Measurements from ENCODE around the gene MED29.

DNA sequence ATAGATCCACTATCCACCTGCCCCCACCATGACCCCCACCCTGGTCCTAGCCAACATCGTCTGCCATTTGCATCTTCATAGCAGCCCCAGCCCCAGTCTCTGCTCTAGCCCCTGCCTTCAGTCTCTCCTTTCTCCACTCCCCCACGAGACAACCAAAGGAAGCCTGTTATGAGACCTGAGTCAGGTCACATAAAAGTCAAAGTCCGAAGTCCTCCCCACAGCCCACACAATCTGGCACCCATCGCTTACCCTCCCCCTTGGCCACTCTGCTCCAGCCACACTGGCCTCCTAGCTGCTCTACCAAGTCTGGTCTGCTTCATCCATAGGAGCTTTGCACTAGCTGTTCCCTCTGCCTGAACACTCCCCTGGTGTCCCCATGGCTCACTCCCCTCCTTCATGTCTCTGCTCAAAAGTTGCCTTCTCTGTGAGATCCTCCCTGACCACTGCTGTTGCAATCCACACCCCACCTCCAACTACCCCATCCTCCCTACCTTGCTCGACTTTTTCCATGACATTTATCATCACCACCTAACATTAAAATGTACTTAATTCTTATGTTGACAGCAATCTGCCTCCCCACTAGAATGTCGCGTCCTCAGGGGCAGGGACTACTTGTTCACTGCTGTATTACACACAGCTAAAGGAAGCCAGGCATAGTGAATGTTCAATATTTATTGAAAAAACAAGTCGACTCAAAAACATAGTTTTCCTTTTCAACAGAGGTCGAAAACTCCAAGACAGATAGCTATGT, 20.1 kb downstream of the MED29 start:
- no peak for TF ChIP-seq SUZ12 (IDR thresholded peaks at IDR 0.05; ENCODE audit: extremely low read depth, insufficient read depth, insufficient read length)
- TF ChIP-seq YY1 (IDR thresholded peaks at IDR 0.05; ENCODE audit: insufficient read depth, insufficient read length), result no peak
- no peak for TF ChIP-seq ZNF274 (IDR thresholded peaks at IDR 0.05; ENCODE audit: low read depth, low read length)
